Epithelial cell of prostate (primary cell): Measurements from ENCODE around the gene ELMOD1.

Experiments used
- DNase-seq: peaks from one replicate; pipeline ENCODE4 v3.0.0-alpha.2; 2011; ENCODE audit warnings: low read depth, low spot score
- H3K27ac ChIP-seq: fragments of 450-650 bp; 2 replicates; pipeline ENCODE4 v1.5.1; 2017; ENCODE audit warnings: mild to moderate bottlenecking

ELMOD1 gene

DNA sequence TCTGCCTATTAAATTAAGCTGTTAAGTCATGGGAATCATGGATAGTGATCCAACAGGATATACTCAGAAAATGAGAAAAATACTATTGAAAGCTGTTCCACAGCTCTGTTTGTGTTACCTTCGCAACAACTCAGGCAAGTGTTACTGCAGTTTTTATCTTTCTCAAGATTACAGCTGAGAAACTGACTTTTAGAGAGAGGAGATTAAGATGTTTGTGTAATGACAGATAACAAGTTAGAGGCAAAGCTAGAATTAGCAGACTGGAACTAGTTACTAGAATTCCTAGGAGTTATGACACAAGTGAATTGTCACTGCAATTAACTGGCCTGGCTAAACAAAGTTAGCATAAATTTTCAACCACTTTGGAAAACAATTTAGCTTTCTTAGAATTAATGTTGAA, 119.4 kb downstream of the ELMOD1 start:
- H3K27ac ChIP-seq: no peak overlapping the region
- DNase-seq: no peak

DNA sequence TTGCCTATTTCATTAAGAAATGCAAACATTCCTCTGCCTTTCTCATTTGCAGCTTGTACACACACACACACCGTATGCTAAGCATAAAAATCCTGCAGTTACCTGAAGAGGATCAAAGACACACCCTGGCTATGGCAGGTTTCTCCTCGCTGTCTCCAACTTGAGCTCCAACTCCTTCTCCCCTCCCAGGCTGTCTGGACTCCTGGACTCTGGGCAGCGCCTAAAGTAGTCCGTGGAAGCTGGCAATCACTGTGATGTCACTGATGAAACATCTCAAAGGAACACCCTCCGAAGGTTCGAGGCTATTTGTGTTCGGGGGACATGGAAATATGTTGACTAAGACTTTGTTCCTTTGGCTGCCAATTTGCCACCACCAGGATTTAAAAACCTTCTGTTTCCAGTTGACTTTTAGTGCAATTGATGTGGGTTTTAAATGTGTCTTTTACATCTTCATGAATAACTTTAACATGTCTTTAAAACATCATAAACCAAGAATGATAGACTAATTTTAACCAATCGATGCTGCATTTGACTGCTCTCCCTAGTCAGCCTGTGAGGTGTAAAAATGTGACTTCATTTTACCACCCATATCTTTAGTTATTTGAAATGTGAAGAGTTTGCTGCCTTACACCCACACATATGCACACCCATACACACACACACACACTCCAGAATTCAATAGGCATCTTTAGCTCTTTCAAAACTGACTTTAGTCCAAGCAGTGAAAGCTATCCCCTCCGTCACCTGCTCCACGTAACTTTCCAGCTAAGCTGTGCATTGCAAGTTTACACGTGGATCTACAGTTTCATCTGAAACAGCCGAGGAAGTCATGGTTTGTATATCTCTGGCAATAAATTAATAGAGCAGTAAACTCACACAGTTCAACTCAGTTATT, 121.2 kb downstream of the ELMOD1 start, which contains the start of gene SLN:
Gene SLN (minus strand): TSS at position 196 of the 895 bp plus-strand sequence.
- no peak for DNase-seq
- H3K27ac ChIP-seq: no peak within 1 kb of the TSS

DNA sequence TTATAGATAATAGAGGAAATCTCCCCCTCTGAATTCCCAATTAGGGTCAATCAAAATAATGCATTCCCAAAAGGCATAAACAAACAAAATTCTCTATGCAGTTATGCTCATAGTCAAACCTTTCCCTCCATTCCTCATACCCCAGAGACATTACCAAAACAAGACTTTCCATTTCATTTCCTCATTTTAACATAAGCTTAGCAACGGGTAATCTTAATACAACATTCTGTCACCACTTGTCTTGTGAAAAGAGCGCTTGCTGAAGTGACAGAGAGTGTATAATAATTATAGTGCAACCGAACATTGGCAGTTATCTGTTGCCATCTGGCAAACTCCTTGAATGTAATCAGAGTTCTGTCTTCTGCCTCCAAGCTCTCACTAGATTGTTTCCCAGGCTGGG, 122.1 kb downstream of the ELMOD1 start:
- DNase-seq: no peak
- no peak overlapping the region for H3K27ac ChIP-seq
